ENCODE data around the gene LIPT2.

The LIPT2 gene

GRCh38 chr11:74493791-74494630 lies 487 bp upstream of the LIPT2 start:
- DNase-seq: peak; percentile 8

GRCh38 chr11:74492084-74492483 lies 1.4 kb downstream of the LIPT2 start:
- DNase-seq: no peak

GRCh38 chr11:74490941-74491340 lies 2.6 kb downstream of the LIPT2 start:
- DNase-seq: no peak

- no peak for DNase-seq
Observed at GRCh38 chr11:74487875-74488274, 5.6 kb downstream of the LIPT2 start.

- DNase-seq: no peak
Observed at GRCh38 chr11:74485868-74486267, 7.7 kb downstream of the LIPT2 start.

GRCh38 chr11:74480688-74481417 lies 12.7 kb downstream of the LIPT2 start:
- no peak for DNase-seq

- no peak for DNase-seq
Observed at GRCh38 chr11:74479732-74480123, 13.8 kb downstream of the LIPT2 start.

GRCh38 chr11:74478877-74479731 lies 14.4 kb downstream of the LIPT2 start:
- no peak for DNase-seq

- no peak for DNase-seq
Observed at GRCh38 chr11:74476536-74476935, 17.0 kb downstream of the LIPT2 start.

GRCh38 chr11:74474316-74474715 lies 19.2 kb downstream of the LIPT2 start:
- no peak for DNase-seq

GRCh38 chr11:74473382-74474173 lies 19.9 kb downstream of the LIPT2 start:
- no peak for DNase-seq

GRCh38 chr11:74471668-74472429 lies 21.7 kb downstream of the LIPT2 start:
- no peak for DNase-seq

GRCh38 chr11:74471037-74471436 lies 22.5 kb downstream of the LIPT2 start:
- no peak for DNase-seq

- peak; percentile 69 for DNase-seq
Observed at GRCh38 chr11:74470526-74470925, 23.0 kb downstream of the LIPT2 start.

- DNase-seq: no peak
Observed at GRCh38 chr11:74468936-74469335, 24.6 kb downstream of the LIPT2 start.

- DNase-seq: no peak
Observed at GRCh38 chr11:74468521-74468920, 25.0 kb downstream of the LIPT2 start.

- DNase-seq: no peak
Observed at GRCh38 chr11:74468058-74468457, 25.5 kb downstream of the LIPT2 start.

GRCh38 chr11:74466916-74467885 lies 26.3 kb downstream of the LIPT2 start, which contains the start of gene KCNE3:
TSS of gene KCNE3 (minus strand) at chr11:74467549. CDS start at chr11:74457563, 9,986 bp downstream.
- DNase-seq: no peak

- DNase-seq: no peak
Observed at GRCh38 chr11:74465291-74465708, 28.2 kb downstream of the LIPT2 start.

GRCh38 chr11:74464746-74465145 lies 28.8 kb downstream of the LIPT2 start:
- no peak for DNase-seq
